Adipose tissue (tissue), 3 donors: ENCODE measurements around the gene MDK. TPM values are rescaled to one million over a fixed set of nuclear protein-coding genes. Genes with fewer than 3 reads are reported as not detected.
"Not testable (repeated sequence)": the region's sequence is repeated elsewhere in the genome, so short reads cannot be mapped to it uniquely, and the experiment has no call there.

Source experiments
- H3K27ac ChIP-seq: one replicate; pipeline ENCODE4 v1.5.1; 2013; ENCODE audit warnings: low read depth, low read length
- WGBS, 3 donors: extraction: QIAGEN DNeasy Blood & Tissue Kit; methylation state at CpG; one replicate each; pipeline ENCODE4 v1.1.7; 2013; 5-methylcytosine and 5-hydroxymethylcytosine counted together
- polyA plus RNA-seq, 3 donors: library from polyadenylated mRNA; stranded (reverse); fragments of 200-250 nt; gene quantifications; one replicate each; pipeline ENCODE4 v1.2.3, GENCODE V29; 2013
- donor health status: healthy with polysubstance abuse.
- donor health status: Bipolar disorder and iron deficiency.
- donor health status: healthy.

The MDK gene
- polyA plus RNA-seq, 3 donors = 12.8 to 18.6 (median 17.7) TPM

DNA sequence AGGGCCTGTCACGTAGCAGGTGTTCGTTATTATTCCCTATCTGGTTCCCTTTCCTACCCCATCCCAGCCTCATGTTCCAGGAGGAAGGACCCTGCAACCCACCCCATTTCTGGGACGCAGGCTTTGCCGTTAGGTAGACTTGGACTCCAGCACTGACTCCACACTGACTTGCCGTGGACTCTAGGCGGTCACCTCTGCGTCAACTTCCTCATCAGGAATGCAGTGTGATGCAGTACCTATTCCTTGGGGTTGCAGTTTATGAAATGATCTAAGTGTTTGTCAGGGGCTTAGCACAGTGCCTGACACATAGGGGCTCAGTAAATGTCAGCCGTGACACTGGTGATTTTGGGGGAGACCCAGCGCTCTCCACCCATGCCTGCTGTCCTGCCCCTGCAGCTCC lies 17.4 kb upstream of the MDK start:
- H3K27ac ChIP-seq = no peak overlapping the region
- 70 to 84% (median 77%) methylated on average over 9 of the region's 9 CpGs for WGBS, 3 donors

DNA sequence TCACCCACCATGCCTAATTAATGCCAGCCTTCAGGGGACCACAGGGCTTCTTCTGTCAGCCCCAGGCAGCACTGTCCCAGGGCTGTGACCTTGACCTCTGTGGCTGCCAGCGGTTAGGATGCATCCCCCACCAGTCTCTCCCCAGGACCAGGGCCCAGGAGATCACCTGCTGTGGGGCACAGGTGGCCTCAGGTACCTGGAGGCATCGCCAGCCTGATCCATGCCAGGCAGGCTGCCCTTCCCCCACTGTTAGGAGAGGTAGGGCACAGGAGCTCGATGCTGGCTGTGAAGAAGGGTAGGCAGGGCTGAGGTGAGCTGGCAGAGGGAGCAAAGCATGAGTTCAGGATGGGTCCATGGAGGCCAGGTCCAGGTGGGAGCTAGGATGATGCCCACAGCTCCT lies 16.7 kb upstream of the MDK start:
- H3K27ac ChIP-seq = no peak overlapping the region
- WGBS, 3 donors = 45 to 85% (median 81%) methylated on average over 3 of the region's 3 CpGs

GRCh38 chr11:46366260-46366659 lies 15.2 kb upstream of the MDK start:
- no peak overlapping the region for H3K27ac ChIP-seq
- WGBS, 3 donors = 86 to 93% (median 92%) methylated on average over 20 to 22 of the region's 22 CpGs

DNA sequence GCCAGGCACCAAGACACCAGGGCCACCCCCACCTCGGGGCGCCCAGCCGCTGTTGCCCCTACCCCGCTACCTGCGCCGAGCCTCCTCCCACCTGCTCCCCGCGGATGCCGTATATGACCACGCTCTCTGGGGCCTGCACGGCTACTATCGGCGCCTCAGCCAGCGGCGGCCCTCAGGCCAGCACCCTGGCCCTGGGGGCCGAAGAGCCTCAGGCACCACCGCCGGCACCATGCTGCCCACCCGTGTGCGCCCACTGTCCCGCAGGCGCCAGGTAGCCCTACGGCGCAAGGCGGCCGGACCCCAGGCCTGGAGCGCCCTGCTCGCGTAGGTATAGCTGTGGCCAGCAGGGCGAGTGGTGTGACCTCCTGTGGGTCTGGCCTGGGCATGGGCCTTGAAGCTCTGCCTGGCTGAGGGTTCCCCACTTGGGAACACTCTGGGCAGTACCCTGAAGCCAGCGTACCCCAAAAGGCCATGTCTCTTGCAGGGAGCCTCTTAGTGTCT lies 14.8 kb upstream of the MDK start:
- H3K27ac ChIP-seq = no peak overlapping the region
- WGBS, 3 donors = 90 to 94% (median 92%) methylated on average over 31 of the region's 31 CpGs

GRCh38 chr11:46367244-46367915 lies 14.1 kb upstream of the MDK start:
- no peak overlapping the region for H3K27ac ChIP-seq
- WGBS, 3 donors = 16 to 32% (median 21%) methylated on average over 28 to 32 of the region's 32 CpGs

DNA sequence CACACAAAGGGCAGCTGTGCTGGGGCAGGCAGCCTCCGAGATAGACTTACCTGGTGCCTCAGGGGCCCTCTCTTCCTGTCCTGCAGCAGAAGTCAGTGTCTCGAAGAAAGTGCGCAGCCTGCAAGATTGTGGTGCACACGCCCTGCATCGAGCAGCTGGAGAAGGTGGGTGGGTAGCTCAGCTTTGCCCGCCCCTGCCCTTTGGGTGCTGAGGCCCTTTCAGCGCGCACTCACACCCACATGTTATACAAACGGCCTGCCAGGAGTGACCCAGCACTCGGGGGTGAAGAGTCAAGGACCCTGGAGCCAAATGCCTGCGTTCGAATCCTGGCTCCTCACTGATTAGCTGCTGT lies 13.6 kb upstream of the MDK start:
- 70 to 76% (median 72%) methylated on average over 12 of the region's 12 CpGs for WGBS, 3 donors
- no peak overlapping the region for H3K27ac ChIP-seq

DNA sequence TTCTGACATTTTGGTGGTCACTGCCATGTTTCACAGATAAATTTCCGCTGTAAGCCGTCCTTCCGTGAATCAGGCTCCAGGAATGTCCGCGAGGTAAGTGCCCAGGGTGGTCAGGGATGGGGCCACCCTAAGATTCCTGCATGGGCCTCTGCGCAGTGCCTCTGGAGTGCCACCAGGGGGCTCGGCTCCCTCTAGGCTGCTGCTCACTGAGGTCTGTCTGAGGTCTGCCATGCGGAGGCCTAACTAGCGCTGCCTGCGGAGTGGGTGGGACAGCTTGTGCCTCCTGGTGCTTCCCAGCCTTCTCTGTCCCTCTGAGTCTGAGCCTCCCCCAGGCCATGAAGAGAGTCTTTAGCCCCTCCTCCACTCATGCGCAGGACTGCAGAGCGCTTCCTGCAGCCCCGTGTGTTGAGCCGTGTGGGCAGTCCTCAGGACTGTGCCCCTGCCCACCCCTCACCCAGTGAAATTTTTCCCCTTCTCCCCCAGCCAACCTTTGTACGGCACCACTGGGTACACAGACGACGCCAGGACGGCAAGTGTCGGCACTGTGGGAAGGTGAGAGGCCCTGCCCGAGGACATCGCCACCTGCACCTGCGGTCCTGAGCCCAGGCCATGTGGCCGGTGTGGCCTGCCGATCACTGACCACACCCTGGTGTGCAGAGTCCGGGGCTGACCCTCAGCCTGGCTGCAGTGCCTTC lies 11.9 kb upstream of the MDK start:
- no peak overlapping the region for H3K27ac ChIP-seq

GRCh38 chr11:46370253-46370652 lies 11.2 kb upstream of the MDK start:
- 88% methylated on average over 13 of the region's 13 CpGs for WGBS, 3 donors
- no peak overlapping the region for H3K27ac ChIP-seq

More for the DNA sequence above, 11.9 kb upstream of the MDK start:
- 73 to 75% (median 74%) methylated on average over 23 to 25 of the region's 25 CpGs for WGBS, 3 donors

GRCh38 chr11:46371262-46371661 lies 10.2 kb upstream of the MDK start:
- 93 to 95% (median 94%) methylated on average over 19 of the region's 19 CpGs for WGBS, 3 donors
- not testable (repeated sequence) for H3K27ac ChIP-seq

- no peak overlapping the region for H3K27ac ChIP-seq
- 83 to 89% (median 88%) methylated on average over 10 of the region's 10 CpGs for WGBS, 3 donors
These were observed 9.4 kb upstream of the MDK start for GRCh38 chr11:46372086-46372485.

GRCh38 chr11:46372501-46372900 lies 9.0 kb upstream of the MDK start:
- 92 to 100% (median 93%) methylated on average over 13 to 15 of the region's 15 CpGs for WGBS, 3 donors
- H3K27ac ChIP-seq = not testable (repeated sequence)

DNA sequence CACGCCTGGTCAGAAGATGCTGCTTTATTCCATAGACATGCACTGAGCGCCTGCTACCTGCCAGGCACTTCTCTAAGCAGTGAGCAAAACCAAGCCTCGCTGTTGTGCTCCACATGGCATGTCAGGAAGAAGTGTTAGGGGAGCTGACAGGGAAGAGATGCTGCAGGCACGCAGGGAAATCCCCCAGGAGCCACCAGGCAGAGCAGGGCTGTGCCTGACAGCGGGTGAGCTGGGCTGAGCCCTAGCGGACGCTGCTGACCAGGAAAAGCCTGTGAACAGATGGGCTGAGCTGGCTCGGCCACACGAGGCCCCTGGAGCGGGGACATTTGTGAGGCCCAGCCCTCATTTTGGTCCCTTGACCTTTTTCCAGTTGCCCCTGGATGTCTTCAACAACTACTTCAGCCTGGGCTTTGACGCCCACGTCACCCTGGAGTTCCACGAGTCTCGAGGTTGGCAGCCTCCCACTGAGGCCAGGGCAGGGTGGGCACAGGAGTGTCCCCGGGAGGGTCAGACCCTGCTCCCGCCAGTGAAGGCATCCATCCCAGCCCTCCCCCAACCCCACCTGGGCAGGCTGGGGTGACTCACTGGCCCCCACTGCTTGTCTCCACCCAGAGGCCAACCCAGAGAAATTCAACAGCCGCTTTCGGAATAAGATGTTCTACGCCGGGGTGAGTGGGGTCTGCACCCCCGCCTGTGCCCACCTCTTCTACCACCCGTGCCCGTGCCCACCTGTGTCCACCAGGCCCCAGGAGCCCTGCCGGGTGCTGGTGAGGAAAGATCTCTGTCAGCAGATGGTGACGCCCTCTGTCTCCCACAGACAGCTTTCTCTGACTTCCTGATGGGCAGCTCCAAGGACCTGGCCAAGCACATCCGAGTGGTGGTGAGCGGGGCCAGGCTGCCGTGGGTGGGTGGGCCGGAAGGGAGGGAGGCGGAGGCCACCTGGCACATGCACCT lies 7.4 kb upstream of the MDK start:
- WGBS, 3 donors = 90 to 92% (median 91%) methylated on average over 30 of the region's 30 CpGs

DNA sequence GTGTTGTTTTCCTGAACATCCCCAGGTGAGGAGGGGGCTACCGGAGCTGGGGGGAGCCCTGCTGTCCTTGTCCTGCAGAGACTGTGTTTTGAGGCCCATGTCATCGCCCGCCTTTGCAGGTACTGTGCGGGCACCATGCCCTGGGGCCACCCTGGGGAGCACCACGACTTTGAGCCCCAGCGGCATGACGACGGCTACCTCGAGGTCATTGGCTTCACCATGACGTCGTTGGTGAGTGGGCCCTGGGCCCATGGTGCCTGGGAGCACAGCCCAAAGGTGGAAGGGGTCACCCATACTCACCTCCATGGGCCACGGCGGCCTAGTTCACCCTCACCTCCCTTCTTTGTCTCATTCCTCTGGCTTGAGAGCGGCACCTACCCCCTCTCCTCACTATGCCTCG lies 6.7 kb upstream of the MDK start:
- 92 to 93% (median 93%) methylated on average over 15 of the region's 15 CpGs for WGBS, 3 donors
- no peak overlapping the region for H3K27ac ChIP-seq

More for the DNA sequence above, 7.4 kb upstream of the MDK start:
- no peak overlapping the region for H3K27ac ChIP-seq

- WGBS, 3 donors = 94 to 96% (median 94%) methylated on average over 38 of the region's 38 CpGs
- no peak overlapping the region for H3K27ac ChIP-seq
These were observed 5.9 kb upstream of the MDK start for GRCh38 chr11:46375392-46376101.

GRCh38 chr11:46376258-46377050 lies 5.0 kb upstream of the MDK start:
- H3K27ac ChIP-seq = no peak overlapping the region
- WGBS, 3 donors = 87 to 91% (median 90%) methylated on average over 18 to 19 of the region's 19 CpGs

- H3K27ac ChIP-seq = no peak overlapping the region
- WGBS, 3 donors = 93 to 95% (median 94%) methylated on average over 11 of the region's 11 CpGs
These were observed 4.2 kb upstream of the MDK start for GRCh38 chr11:46377290-46377689.

GRCh38 chr11:46377831-46378230 lies 3.6 kb upstream of the MDK start:
- WGBS, 3 donors = 89 to 95% (median 91%) methylated on average over 5 of the region's 5 CpGs

GRCh38 chr11:46378296-46378695 lies 3.2 kb upstream of the MDK start:
- no peak overlapping the region for H3K27ac ChIP-seq
- 72 to 88% (median 86%) methylated on average over 10 of the region's 10 CpGs for WGBS, 3 donors

More at GRCh38 chr11:46377831-46378230, 3.6 kb upstream of the MDK start:
- no peak overlapping the region for H3K27ac ChIP-seq
